OCI-LY7 (cell line): ENCODE data around the gene HYOU1. TPM values are rescaled to one million over a fixed set of nuclear protein-coding genes. Genes with fewer than 3 reads are reported as not detected.
A peak's percentile ranks its signal among the peaks of the same experiment; 100 is the strongest.

Source experiments
- BruUV-seq: library from RNA; stranded (reverse); fragments of 400-500 nt; replicated peaks from 2 replicates; lab custom pipeline; 2021; lab: Mats Ljungman, UMichigan
- CTCF ChIA-PET: fragments of 300-600 bp; sonication (Branson Sonifier 250); formaldehyde crosslinking; loops from one replicate; lab custom pipeline; 2022; ENCODE audit warnings: antibody characterized with exemption; ENCODE audit not compliant: unreplicated experiment; lab: Charles Lee
- POLR2A ChIA-PET: fragments of 300-600 bp; sonication (Branson Sonifier 250); formaldehyde crosslinking; loops from one replicate; lab custom pipeline; 2022; ENCODE audit warnings: antibody characterized with exemption; lab: Charles Lee
- DNase-seq: peaks from one replicate; pipeline ENCODE4 v3.0.0-alpha.2; 2015; ENCODE audit warnings: low spot score
- H2AFZ ChIP-seq: fragments of 200-600 bp; sonication (generic), shearing (Covaris generic); 2 replicates; pipeline ENCODE4 v1.6.1; 2014; ENCODE audit warnings: mild to moderate bottlenecking, antibody characterized with exemption, low read length, moderate library complexity
- H3K27ac ChIP-seq: fragments of 200-600 bp; sonication (generic); 2 replicates; pipeline ENCODE4 v1.5.1; 2014; ENCODE audit warnings: mixed run types, low read depth, mild to moderate bottlenecking, moderate library complexity, low read length, inconsistent platforms; ENCODE audit not compliant: poor library complexity, severe bottlenecking
- H3K36me3 ChIP-seq: fragments of 200-600 bp; sonication (generic); 2 replicates; pipeline ENCODE4 v1.6.1; 2014; ENCODE audit warnings: mild to moderate bottlenecking, antibody characterized with exemption, low read length, moderate library complexity, mixed read lengths; ENCODE audit not compliant: insufficient read depth
- H3K4me1 ChIP-seq: fragments of 200-600 bp; sonication (generic); 2 replicates; pipeline ENCODE4 v1.5.1; 2014; ENCODE audit warnings: mild to moderate bottlenecking, low read length; ENCODE audit not compliant: insufficient read depth, poor library complexity, severe bottlenecking
- H3K4me2 ChIP-seq: fragments of 200-600 bp; sonication (generic); 2 replicates; pipeline ENCODE4 v1.6.1; 2014; ENCODE audit warnings: mild to moderate bottlenecking, low read length
- H3K4me3 ChIP-seq: fragments of 200-600 bp; sonication (generic); 2 replicates; pipeline ENCODE4 v1.5.1; 2014; ENCODE audit warnings: mild to moderate bottlenecking, low read depth, low read length; ENCODE audit not compliant: poor library complexity, severe bottlenecking
- H3K79me2 ChIP-seq: fragments of 200-600 bp; sonication (generic); 2 replicates; pipeline ENCODE4 v1.6.1; 2016; ENCODE audit warnings: low read depth, mild to moderate bottlenecking, low read length, moderate library complexity, mixed read lengths; ENCODE audit not compliant: insufficient read depth
- H3K9me2 ChIP-seq: fragments of 200-600 bp; sonication (generic); 2 replicates; pipeline ENCODE4 v1.6.1; 2016; ENCODE audit warnings: mild to moderate bottlenecking, low read length, mixed read lengths; ENCODE audit not compliant: insufficient read depth
- H3K9me3 ChIP-seq: fragments of 200-600 bp; sonication (generic); 2 replicates; pipeline ENCODE4 v1.6.1; 2014; ENCODE audit warnings: mild to moderate bottlenecking, mixed run types, low read length, mixed read lengths
- H4K20me1 ChIP-seq: fragments of 200-600 bp; sonication (generic); 2 replicates; pipeline ENCODE4 v1.6.1; 2014; ENCODE audit warnings: mild to moderate bottlenecking, antibody characterized with exemption, low read length, moderate library complexity, mixed read lengths; ENCODE audit not compliant: insufficient read depth
- CTCF ChIP-seq: fragments of 200-600 bp; sonication (generic); conservative IDR thresholded peaks from 2 replicates; pipeline ENCODE4 v1.5.1; 2014; ENCODE audit warnings: mild to moderate bottlenecking, antibody characterized with exemption, low read length, moderate library complexity, mixed read lengths
- EZH2phosphoT487 ChIP-seq: fragments of 200-600 bp; sonication (generic); IDR thresholded peaks from 2 replicates; pipeline ENCODE4 v1.6.1; 2018; ENCODE audit warnings: low read depth, borderline replicate concordance, mild to moderate bottlenecking, mixed run types, antibody characterized with exemption, low read length, moderate library complexity, mixed read lengths
- intact Hi-C: fragments of 100-400 bp; cut with micrococcal nuclease; formaldehyde crosslinking; loops from one replicate; pipeline ENCODE4 v1.10.0; 2022; ENCODE audit not compliant: unreplicated experiment
- total RNA-seq, 2 experiments: library from RNA; depleted of rRNA in 1 of 2; stranded (reverse); fragments of >200 nt in 1 of 2; shearing (Covaris generic) in 1 of 2; gene quantifications; 2 replicates each; pipeline ENCODE4 v1.2.3, GENCODE V29; 2014 to 2022

HYOU1 gene
- total RNA-seq, 2 experiments from 2014 or later = 86.6 to 117 TPM

DNA sequence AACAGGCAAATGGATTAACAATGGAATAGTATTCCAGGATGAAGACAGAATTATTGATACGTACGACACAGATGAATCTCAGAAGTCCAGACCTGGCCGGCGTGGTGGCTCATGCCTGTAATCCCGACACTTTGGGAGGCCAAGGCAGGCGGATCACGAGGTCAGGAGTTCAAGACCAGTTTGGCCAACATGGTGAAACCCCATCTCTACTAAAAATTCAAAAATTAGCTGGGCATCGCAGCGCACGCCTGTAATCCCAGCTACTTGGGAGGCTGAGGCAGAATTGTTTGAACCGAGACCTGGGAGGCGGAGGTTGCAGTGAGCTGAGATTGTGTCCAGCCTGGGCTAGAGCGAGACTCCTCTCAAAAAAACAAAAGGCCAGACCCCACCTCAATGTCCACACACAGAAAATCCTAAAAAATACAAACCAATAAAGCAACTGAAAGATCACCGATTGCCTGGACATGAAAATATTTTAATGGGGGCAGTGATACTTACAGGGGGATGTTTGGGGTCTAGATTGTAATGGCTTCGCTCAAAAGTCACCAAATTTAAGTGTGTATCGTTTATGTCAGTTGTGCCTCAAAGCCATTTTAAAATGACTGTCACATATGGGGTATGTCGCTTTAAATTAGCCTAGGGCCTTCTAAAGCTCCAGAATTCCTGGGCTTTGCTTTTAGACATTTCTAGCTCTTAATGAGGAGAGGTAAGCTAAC is 42.6 kb downstream of the HYOU1 start:
- DNase-seq = no peak
- no peak overlapping the region for H3K4me2 ChIP-seq
- no peak overlapping the region for H3K4me3 ChIP-seq
- TF ChIP-seq EZH2phosphoT487 = no peak
- TF ChIP-seq CTCF = no peak
- H3K4me1 ChIP-seq = peaks cover 15% of the 10 kb centered on the region
- no peak overlapping the region for H2AFZ ChIP-seq
- H3K27ac ChIP-seq = no peak overlapping the region
- intact Hi-C loops = no loop called here
- no TSS peak for BruUV-seq
- H4K20me1 ChIP-seq = peaks cover 20% of the 10 kb centered on the region; the same call in 1 of the 2 replicates
- no peaks in the 10 kb centered on the region for H3K9me3 ChIP-seq
- POLR2A ChIA-PET = interaction anchor here (0.7 to 2.3 kb wide), 5 partner anchors 17 to 93 kb away, joined by 3 to 10 read pairs (median 3); partner anchors contain the start of genes C2CD2L and CENATAC
- no peaks in the 10 kb centered on the region for H3K9me2 ChIP-seq
- CTCF ChIA-PET = no interaction called here
- H3K36me3 ChIP-seq = peaks cover 81% of the 10 kb centered on the region
- peaks cover 44% of the 10 kb centered on the region for H3K79me2 ChIP-seq

GRCh38 chr11:119012629-119013170 is 44.3 kb downstream of the HYOU1 start:
- intact Hi-C loops = no loop called here
- no peak overlapping the region for H2AFZ ChIP-seq
- no peak for DNase-seq
- ChIA-PET CTCF (no interaction called here), POLR2A (no interaction called here)
- no peak overlapping the region for H3K4me3 ChIP-seq
- H3K36me3 ChIP-seq = peaks cover 81% of the 10 kb centered on the region
- peaks cover 16% of the 10 kb centered on the region; the same call in 1 of the 2 replicates for H4K20me1 ChIP-seq
- H3K9me3 ChIP-seq = no peaks in the 10 kb centered on the region
- H3K4me1 ChIP-seq = peaks cover 15% of the 10 kb centered on the region
- no peaks in the 10 kb centered on the region for H3K9me2 ChIP-seq
- no TSS peak for BruUV-seq
- no peak overlapping the region for H3K4me2 ChIP-seq
- no peak for TF ChIP-seq CTCF
- no peak for TF ChIP-seq EZH2phosphoT487
- H3K79me2 ChIP-seq = peaks cover 32% of the 10 kb centered on the region
- peak overlapping the region; percentile 4 for H3K27ac ChIP-seq
